ENCODE measurements around the gene CPNE6. TPM values are rescaled to one million over a fixed set of nuclear protein-coding genes. Genes with fewer than 3 reads are reported as not detected.

Gene CPNE6
- polyA plus RNA-seq, 1 of the 3 experiments (the other 2 are of a cell fraction) = not detected

- H3K9me3 ChIP-seq = no peaks in the 10 kb centered on the region
- no peaks in the 10 kb centered on the region for H3K27me3 ChIP-seq (ENCODE audit: insufficient read depth)
- H3K36me3 ChIP-seq (replicated peaks in 1 of 2; ENCODE audit: control insufficient read depth in 1 of 2, insufficient read depth in 2 of 2, low read length in 1 of 2) = peaks cover 6 to 17% of the 10 kb centered on the region in 2 experiments
- CTCF ChIA-PET = interaction anchor here (0.9 to 3.8 kb wide), 7 partner anchors 20 to 130 kb away, joined by 3 to 25 read pairs (median 7); partner anchors contain the start of genes CARMIL3, IRF9, PCK2 and TINF2
- no peaks in the 10 kb centered on the region for H4K20me1 ChIP-seq (ENCODE audit: insufficient read depth)
- peaks cover 6% of the 10 kb centered on the region; the same call in 1 of the 2 replicates for H3K79me2 ChIP-seq (ENCODE audit: insufficient read depth)
- H3K4me2 ChIP-seq = peak overlapping the region; percentile 90
- POLR2A ChIA-PET = interaction anchor here (0.8 to 3.2 kb wide), 12 partner anchors 10 to 158 kb away, joined by 4 to 28 read pairs (median 8); partner anchors contain the start of genes EMC9, IRF9, PCK2 and PSME1
- H3K9ac ChIP-seq = peak overlapping the region; percentile 91
- no peak for TF ChIP-seq MXI1 (IDR thresholded peaks at IDR 0.05; ENCODE audit: low read depth, low read length)
- TF ChIP-seq RFX5 (IDR thresholded peaks at IDR 0.05; ENCODE audit: low read length) = no peak
- TF ChIP-seq TAF1 (IDR thresholded peaks at IDR 0.05; ENCODE audit: borderline replicate concordance, low read depth, low read length) = no peak
- TF ChIP-seq ZBTB33 (IDR thresholded peaks at IDR 0.05; ENCODE audit: borderline replicate concordance, low read depth) = no peak
- TF ChIP-seq RAD21 (IDR thresholded peaks at IDR 0.05; ENCODE audit: low read length) = no peak
- no peak for TF ChIP-seq CHD2 (IDR thresholded peaks at IDR 0.05; ENCODE audit: low read length, partially characterized antibody)
- TF ChIP-seq GABPA (IDR thresholded peaks at IDR 0.05; ENCODE audit: low read depth) = no peak
- TF ChIP-seq CTCF (IDR thresholded peaks at IDR 0.05) = no peak
- TF ChIP-seq NFIC (IDR thresholded peaks at IDR 0.05; ENCODE audit: borderline replicate concordance) = no peak
- no peak for TF ChIP-seq ELF1 (IDR thresholded peaks at IDR 0.05)
- H3K4me3 ChIP-seq (ENCODE audit: low read depth in 2 of 2, low read length in 1 of 2) = peak overlapping the region; percentile 71 to 88
- 32% methylated on average over 14 of the region's 15 CpGs for WGBS (ENCODE audit: low lambda C conversion rate)
- H3K27ac ChIP-seq (ENCODE audit: low read depth in 2 of 2, low read length in 1 of 2) = peak overlapping the region; percentile 97 to 99
- H3F3A ChIP-seq (replicated peaks; ENCODE audit: insufficient read depth) = peaks cover 14% of the 10 kb centered on the region
- peak overlapping the region; percentile 74 for H2AFZ ChIP-seq (ENCODE audit: low read depth)
- peaks cover 10 to 17% of the 10 kb centered on the region in 2 experiments for H3K4me1 ChIP-seq (ENCODE audit: control insufficient read depth in 1 of 2, insufficient read depth in 2 of 2, low read depth in 1 of 2, low read length in 1 of 2)
- H3K9me2 ChIP-seq = no peaks in the 10 kb centered on the region
- DNase-seq = no peak
These were observed 42.0 kb downstream of the CPNE6 start for GRCh38 chr14:24113379-24113800.

GRCh38 chr14:24113801-24114531, 42.6 kb downstream of the CPNE6 start:
- H3K9me2 ChIP-seq = no peaks in the 10 kb centered on the region
- H4K20me1 ChIP-seq (ENCODE audit: insufficient read depth) = no peaks in the 10 kb centered on the region
- no peaks in the 10 kb centered on the region for H3K9me3 ChIP-seq
- H3K9ac ChIP-seq = peak overlapping the region; percentile 91
- peak overlapping the region; percentile 74 for H2AFZ ChIP-seq (ENCODE audit: low read depth)
- peaks cover 6% of the 10 kb centered on the region; the same call in 1 of the 2 replicates for H3K79me2 ChIP-seq (ENCODE audit: insufficient read depth)
- peaks cover 10 to 17% of the 10 kb centered on the region in 2 experiments for H3K4me1 ChIP-seq (ENCODE audit: control insufficient read depth in 1 of 2, insufficient read depth in 2 of 2, low read depth in 1 of 2, low read length in 1 of 2)
- POLR2A ChIA-PET = interaction anchor here (0.8 to 3.2 kb wide), 20 partner anchors 8 to 793 kb away, joined by 3 to 28 read pairs (median 6); partner anchors contain the start of genes CARMIL3, EMC9, FITM1 and IRF9
- CTCF ChIA-PET = interaction anchor here (0.8 to 3.8 kb wide), 14 partner anchors 21 to 525 kb away, joined by 3 to 25 read pairs (median 3); partner anchors contain the start of genes CARMIL3, IPO4, IRF9 and PCK2
- H3K27me3 ChIP-seq (ENCODE audit: insufficient read depth) = no peaks in the 10 kb centered on the region
- H3K4me3 ChIP-seq (ENCODE audit: low read depth in 2 of 2, low read length in 1 of 2) = peak overlapping the region; percentile 71 to 88
- WGBS (ENCODE audit: low lambda C conversion rate) = 1% methylated on average over 26 of the region's 42 CpGs
- peak overlapping the region; percentile 90 for H3K4me2 ChIP-seq
- H3K27ac ChIP-seq (ENCODE audit: low read depth in 2 of 2, low read length in 1 of 2) = peak overlapping the region; percentile 97 to 99
- peaks cover 11% of the 10 kb centered on the region for H3F3A ChIP-seq (replicated peaks; ENCODE audit: insufficient read depth)
- peak; percentile 79 for DNase-seq
- peaks cover 11 to 23% of the 10 kb centered on the region in 2 experiments for H3K36me3 ChIP-seq (replicated peaks in 1 of 2; ENCODE audit: control insufficient read depth in 1 of 2, insufficient read depth in 2 of 2, low read length in 1 of 2)
- TF ChIP-seq RFX5 (IDR thresholded peaks at IDR 0.05; ENCODE audit: low read length) (no peak), PBX3 (IDR thresholded peaks at IDR 0.05) (no peak), YY1 (IDR thresholded peaks at IDR 0.05; ENCODE audit: low read depth) (peak; percentile 73; the same call in 1 of the 2 replicates), CTCF (IDR thresholded peaks at IDR 0.05) (no peak), POLR2AphosphoS5 (IDR thresholded peaks at IDR 0.05; ENCODE audit: low read depth, low read length) (no peak; the same call in 1 of the 2 replicates), TCF12 (IDR thresholded peaks at IDR 0.05) (no peak; the same call in 1 of the 2 replicates), ELF1 (IDR thresholded peaks at IDR 0.05) (peak; percentile 59; the same call in 1 of the 2 replicates), NRF1 (IDR thresholded peaks at IDR 0.05; ENCODE audit: low read depth, low read length) (no peak), JUND (IDR thresholded peaks at IDR 0.05) (no peak), SIN3A (IDR thresholded peaks at IDR 0.05; ENCODE audit: borderline replicate concordance, low read depth, low read length) (no peak; the same call in 1 of the 2 replicates), CHD2 (IDR thresholded peaks at IDR 0.05; ENCODE audit: low read length, partially characterized antibody) (peak; percentile 22), FOSL2 (IDR thresholded peaks at IDR 0.05; ENCODE audit: borderline replicate concordance, low read depth) (no peak)

Measured in SK-N-SH (cell line).